SK-N-MC (cell line): ENCODE results near the gene PNKD.

Experiments used
- DNase-seq: peaks from one replicate; pipeline ENCODE4 v3.0.0-alpha.2; 2011; ENCODE audit warnings: low read depth, low spot score
- H3K27ac ChIP-seq: fragments of 200-600 bp; sonication (generic); 2 replicates; pipeline ENCODE4 v1.5.1; 2016; ENCODE audit warnings: mixed run types
- H3K36me3 ChIP-seq: fragments of 200-600 bp; sonication (generic); 2 replicates; pipeline ENCODE4 v1.6.1; 2017; ENCODE audit warnings: antibody characterized with exemption, low read length, mixed read lengths; ENCODE audit not compliant: insufficient read depth
- H3K4me3 ChIP-seq: fragments of 200-600 bp; sonication (generic); 2 replicates; pipeline ENCODE4 v1.5.1; 2016
- H3K9ac ChIP-seq: fragments of 200-600 bp; sonication (generic); 2 replicates; pipeline ENCODE4 v1.8.0; 2017; ENCODE audit warnings: mixed run types, mixed read lengths; ENCODE audit not compliant: insufficient read length
- H3K9me3 ChIP-seq: fragments of 200-600 bp; sonication (generic); 2 replicates; pipeline ENCODE4 v1.6.1; 2017; ENCODE audit warnings: low read depth, mild to moderate bottlenecking, antibody characterized with exemption, low read length, moderate library complexity, mixed read lengths
- EZH2 ChIP-seq: fragments of 200-600 bp; sonication (generic); IDR thresholded peaks from one replicate; pipeline ENCODE4 v1.6.1; 2017; ENCODE audit warnings: antibody characterized with exemption
- FOXP2 ChIP-seq: optimal IDR thresholded peaks from 2 replicates; pipeline ENCODE3; 2011; ENCODE audit warnings: mild to moderate bottlenecking, moderate library complexity; ENCODE audit not compliant: insufficient read depth; ENCODE audit errors: extremely low read length, control extremely low read depth
- POLR2AphosphoS5 ChIP-seq: IDR thresholded peaks from 2 replicates; pipeline ENCODE4 v1.6.1; 2012; ENCODE audit warnings: mild to moderate bottlenecking, low read depth, low read length, borderline replicate concordance

Gene PNKD

GRCh38 chr2:218382785-218383184 is 112.5 kb downstream of the PNKD start:
- Histone ChIP-seq H3K9ac (no peak overlapping the region), H3K9me3 (no peaks in the 10 kb centered on the region), H3K36me3 (no peaks in the 10 kb centered on the region), H3K4me3 (no peak overlapping the region), H3K27ac (no peak overlapping the region)
- TF ChIP-seq POLR2AphosphoS5: no peak
- no peak for TF ChIP-seq EZH2
- no peak for TF ChIP-seq FOXP2
- no peak for DNase-seq

- TF ChIP-seq EZH2 (no peak), POLR2AphosphoS5 (no peak), FOXP2 (no peak)
- H3K4me3 ChIP-seq: no peak overlapping the region
- no peak for DNase-seq
- no peak overlapping the region for H3K27ac ChIP-seq
- H3K9me3 ChIP-seq: no peaks in the 10 kb centered on the region
- no peaks in the 10 kb centered on the region for H3K36me3 ChIP-seq
- H3K9ac ChIP-seq: no peak overlapping the region
These were observed 113.7 kb downstream of the PNKD start for GRCh38 chr2:218383892-218384519.

DNA sequence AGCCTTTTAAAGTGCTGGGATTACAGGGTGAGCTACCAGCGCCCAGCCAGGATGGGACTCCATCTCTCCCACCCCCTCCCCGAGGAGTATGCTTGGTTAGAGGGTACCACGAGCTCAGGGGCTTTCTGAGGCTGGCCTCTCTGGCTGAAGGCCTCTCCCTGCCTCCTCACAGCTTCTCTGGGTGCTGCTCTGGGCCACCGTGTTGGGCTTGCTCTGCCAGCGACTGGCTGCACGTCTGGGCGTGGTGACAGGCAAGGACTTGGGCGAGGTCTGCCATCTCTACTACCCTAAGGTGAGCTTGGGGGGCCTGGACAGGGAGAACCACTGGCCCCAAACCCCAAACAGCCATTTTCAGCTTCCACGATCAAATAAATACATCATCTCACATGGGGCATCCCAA is 114.7 kb downstream of the PNKD start:
- Histone ChIP-seq H3K9ac (no peak overlapping the region), H3K36me3 (no peaks in the 10 kb centered on the region), H3K27ac (no peak overlapping the region), H3K4me3 (no peak overlapping the region), H3K9me3 (no peaks in the 10 kb centered on the region)
- TF ChIP-seq FOXP2 (no peak), POLR2AphosphoS5 (no peak), EZH2 (no peak)
- no peak for DNase-seq

DNA sequence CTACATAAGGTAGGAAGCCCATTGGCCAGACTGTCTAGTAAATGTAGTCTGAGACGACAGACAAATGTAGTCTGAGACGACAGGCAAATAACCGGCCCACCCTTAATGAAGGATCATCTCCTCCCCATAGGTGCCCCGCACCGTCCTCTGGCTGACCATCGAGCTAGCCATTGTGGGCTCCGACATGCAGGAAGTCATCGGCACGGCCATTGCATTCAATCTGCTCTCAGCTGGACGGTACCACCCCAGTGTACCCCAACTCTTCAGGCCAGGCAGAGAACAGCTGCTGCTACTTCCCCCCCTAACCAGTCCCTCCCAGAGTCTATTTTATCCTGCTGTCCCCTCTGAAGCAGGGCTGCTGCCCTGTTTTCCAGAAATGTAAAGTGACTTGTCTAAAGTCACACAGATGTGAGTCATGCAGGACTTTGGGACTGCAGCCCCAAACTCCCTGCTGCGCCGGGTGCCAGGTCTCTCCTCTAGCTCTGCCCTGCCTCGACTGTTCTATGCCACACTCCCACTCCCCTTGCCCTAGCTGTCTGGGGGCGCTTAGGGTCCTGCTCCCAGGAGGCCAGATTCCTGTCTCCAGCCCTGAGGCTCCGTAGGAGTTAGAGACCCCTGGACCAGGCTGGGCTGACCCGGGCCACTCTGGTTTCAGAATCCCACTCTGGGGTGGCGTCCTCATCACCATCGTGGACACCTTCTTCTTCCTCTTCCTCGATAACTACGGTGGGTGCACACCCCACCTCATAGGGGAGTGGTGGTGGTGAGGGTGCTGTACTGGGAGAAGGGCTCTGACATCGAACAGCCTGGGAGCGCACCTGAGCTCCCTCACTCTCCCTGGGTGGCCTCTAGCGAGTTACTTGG is 116.4 kb downstream of the PNKD start:
- DNase-seq: no peak
- TF ChIP-seq EZH2: no peak
- TF ChIP-seq FOXP2: no peak
- TF ChIP-seq POLR2AphosphoS5: no peak
- Histone ChIP-seq H3K27ac (no peak overlapping the region), H3K4me3 (no peak overlapping the region), H3K9ac (no peak overlapping the region), H3K9me3 (no peaks in the 10 kb centered on the region), H3K36me3 (no peaks in the 10 kb centered on the region)

GRCh38 chr2:218387369-218388194 is 117.3 kb downstream of the PNKD start:
- H3K4me3 ChIP-seq: no peak overlapping the region
- no peak for DNase-seq
- TF ChIP-seq POLR2AphosphoS5: no peak
- TF ChIP-seq FOXP2: no peak
- TF ChIP-seq EZH2: no peak

GRCh38 chr2:218389333-218390150 is 119.2 kb downstream of the PNKD start:
- no peak for DNase-seq
- H3K9me3 ChIP-seq: no peaks in the 10 kb centered on the region
- H3K4me3 ChIP-seq: no peak overlapping the region
- H3K27ac ChIP-seq: no peak overlapping the region
- H3K9ac ChIP-seq: no peak overlapping the region
- TF ChIP-seq FOXP2: no peak
- no peak for TF ChIP-seq POLR2AphosphoS5
- no peak for TF ChIP-seq EZH2
- H3K36me3 ChIP-seq: no peaks in the 10 kb centered on the region

More at GRCh38 chr2:218387369-218388194, 117.3 kb downstream of the PNKD start:
- no peaks in the 10 kb centered on the region for H3K9me3 ChIP-seq
- H3K27ac ChIP-seq: no peak overlapping the region
- no peaks in the 10 kb centered on the region for H3K36me3 ChIP-seq
- H3K9ac ChIP-seq: no peak overlapping the region

DNA sequence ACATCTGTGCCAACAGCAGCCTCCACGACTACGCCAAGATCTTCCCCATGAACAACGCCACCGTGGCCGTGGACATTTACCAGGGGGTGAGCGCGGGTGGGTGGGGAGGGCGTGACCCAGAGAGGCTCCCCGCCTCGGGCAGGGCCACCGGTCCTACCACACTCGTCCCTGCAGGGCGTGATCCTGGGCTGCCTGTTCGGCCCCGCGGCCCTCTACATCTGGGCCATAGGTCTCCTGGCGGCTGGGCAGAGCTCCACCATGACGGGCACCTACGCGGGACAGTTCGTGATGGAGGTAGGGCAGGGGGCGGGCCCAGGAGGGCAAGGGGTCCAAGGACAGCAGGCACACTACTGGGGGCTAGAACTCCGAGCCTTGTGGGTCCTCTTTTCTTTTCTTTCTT is 120.9 kb downstream of the PNKD start:
- Histone ChIP-seq H3K9me3 (no peaks in the 10 kb centered on the region), H3K36me3 (no peaks in the 10 kb centered on the region), H3K9ac (no peak overlapping the region), H3K27ac (no peak overlapping the region), H3K4me3 (no peak overlapping the region)
- no peak for TF ChIP-seq POLR2AphosphoS5
- no peak for TF ChIP-seq FOXP2
- TF ChIP-seq EZH2: no peak
- DNase-seq: no peak
